ENCODE data around the gene PCDHA9. TPM values are rescaled to one million over a fixed set of nuclear protein-coding genes. Genes with fewer than 3 reads are reported as not detected.
A peak's percentile ranks its signal among the peaks of the same experiment; 100 is the strongest.
"Not testable (repeated sequence)": the region's sequence is repeated elsewhere in the genome, so short reads cannot be mapped to it uniquely, and the experiment has no call there.

The PCDHA9 gene, protein sequence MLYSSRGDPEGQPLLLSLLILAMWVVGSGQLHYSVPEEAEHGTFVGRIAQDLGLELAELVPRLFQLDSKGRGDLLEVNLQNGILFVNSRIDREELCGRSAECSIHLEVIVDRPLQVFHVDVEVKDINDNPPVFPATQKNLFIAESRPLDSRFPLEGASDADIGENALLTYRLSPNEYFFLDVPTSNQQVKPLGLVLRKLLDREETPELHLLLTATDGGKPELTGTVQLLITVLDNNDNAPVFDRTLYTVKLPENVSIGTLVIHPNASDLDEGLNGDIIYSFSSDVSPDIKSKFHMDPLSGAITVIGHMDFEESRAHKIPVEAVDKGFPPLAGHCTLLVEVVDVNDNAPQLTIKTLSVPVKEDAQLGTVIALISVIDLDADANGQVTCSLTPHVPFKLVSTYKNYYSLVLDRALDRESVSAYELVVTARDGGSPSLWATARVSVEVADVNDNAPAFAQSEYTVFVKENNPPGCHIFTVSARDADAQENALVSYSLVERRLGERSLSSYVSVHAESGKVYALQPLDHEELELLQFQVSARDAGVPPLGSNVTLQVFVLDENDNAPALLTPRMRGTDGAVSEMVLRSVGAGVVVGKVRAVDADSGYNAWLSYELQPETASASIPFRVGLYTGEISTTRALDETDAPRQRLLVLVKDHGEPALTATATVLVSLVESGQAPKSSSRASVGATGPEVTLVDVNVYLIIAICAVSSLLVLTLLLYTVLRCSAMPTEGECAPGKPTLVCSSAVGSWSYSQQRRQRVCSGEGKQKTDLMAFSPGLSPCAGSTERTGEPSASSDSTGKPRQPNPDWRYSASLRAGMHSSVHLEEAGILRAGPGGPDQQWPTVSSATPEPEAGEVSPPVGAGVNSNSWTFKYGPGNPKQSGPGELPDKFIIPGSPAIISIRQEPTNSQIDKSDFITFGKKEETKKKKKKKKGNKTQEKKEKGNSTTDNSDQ
- total RNA-seq = 3.4 and 3.8 TPM in 2 replicates
- long read RNA-seq = 0 reads

DNA sequence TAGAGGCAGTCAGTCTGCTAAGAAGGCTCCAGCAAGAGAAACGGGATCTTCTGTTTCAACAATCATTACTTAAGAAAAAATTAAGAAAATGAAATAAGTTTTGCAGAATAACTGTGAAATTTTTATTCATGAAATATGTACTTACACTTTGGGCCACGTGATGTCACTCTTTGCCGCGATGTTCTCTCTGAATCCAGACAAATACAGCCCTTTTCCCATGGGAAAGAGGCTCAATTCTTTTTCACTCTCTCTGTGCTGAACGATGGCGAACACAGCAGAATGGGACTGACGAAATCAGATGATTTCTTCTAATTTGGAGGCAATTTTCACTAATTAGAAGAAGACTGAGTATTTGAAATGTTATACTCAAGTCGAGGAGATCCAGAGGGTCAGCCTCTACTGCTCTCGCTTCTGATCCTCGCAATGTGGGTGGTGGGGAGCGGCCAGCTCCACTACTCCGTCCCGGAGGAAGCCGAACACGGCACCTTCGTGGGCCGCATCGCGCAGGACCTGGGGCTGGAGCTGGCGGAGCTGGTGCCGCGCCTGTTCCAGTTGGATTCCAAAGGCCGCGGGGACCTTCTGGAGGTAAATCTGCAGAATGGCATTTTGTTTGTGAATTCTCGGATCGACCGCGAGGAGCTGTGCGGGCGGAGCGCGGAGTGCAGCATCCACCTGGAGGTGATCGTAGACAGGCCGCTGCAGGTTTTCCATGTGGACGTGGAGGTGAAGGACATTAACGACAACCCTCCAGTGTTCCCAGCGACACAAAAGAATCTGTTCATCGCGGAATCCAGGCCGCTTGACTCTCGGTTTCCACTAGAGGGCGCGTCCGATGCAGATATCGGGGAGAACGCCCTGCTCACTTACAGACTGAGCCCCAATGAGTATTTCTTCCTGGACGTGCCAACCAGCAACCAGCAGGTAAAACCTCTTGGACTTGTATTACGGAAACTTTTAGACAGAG lies at the start of gene PCDHA9:
TSS of gene PCDHA9 (plus strand) at position 244 of the 964 bp plus-strand sequence. CDS start at position 358, 114 bp downstream.
- Mint-ChIP-seq H3K27ac (peak within 1 kb of the TSS; percentile 37), H3K36me3 (ENCODE audit: insufficient read depth) (peaks cover 53% of the 10 kb centered on the region), H3K9me3 (ENCODE audit: low read depth) (peaks cover 21% of the 10 kb centered on the region), H3K4me3 (ENCODE audit: low read depth) (peak within 1 kb of the TSS; percentile 48)
- not testable (repeated sequence) for H3K4me1 Mint-ChIP-seq (ENCODE audit: low read depth); DNase-seq (ENCODE audit: low spot score, unreplicated experiment); H3K27me3 Mint-ChIP-seq

DNA sequence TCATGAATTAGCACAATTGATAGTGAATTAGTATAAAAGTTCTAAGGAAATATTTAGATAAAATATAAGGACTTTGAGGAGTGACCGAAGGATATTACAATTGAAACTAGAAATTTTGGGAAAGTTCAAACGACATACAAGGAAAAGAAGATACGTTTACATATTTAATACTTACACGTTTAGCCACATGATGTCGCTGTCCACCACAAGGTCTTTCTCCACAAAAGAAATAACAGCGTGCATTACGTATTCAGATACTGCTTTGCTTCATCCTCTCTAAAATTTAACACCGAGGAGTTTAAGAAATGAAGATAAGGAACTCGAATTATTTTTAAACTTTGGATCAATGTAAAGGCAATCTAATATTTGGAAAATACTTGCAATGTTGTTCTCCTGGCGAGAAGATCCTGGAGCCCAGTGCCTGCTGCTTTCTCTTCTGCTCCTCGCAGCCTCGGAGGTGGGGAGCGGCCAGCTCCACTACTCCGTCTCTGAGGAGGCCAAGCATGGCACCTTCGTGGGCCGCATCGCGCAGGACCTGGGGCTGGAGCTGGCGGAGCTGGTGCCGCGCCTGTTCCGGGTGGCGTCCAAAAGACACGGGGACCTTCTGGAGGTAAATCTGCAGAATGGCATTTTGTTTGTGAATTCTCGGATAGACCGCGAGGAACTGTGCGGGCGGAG lies 47.2 kb upstream of the PCDHA9 start, which contains the start of gene PCDHA3:
TSS of gene PCDHA3 (plus strand) at position 242 of the 678 bp plus-strand sequence.
- peaks cover 52% of the 10 kb centered on the region for H3K36me3 Mint-ChIP-seq (ENCODE audit: insufficient read depth)
- peaks cover 37% of the 10 kb centered on the region for H3K9me3 Mint-ChIP-seq (ENCODE audit: low read depth)
- peak within 1 kb of the TSS; percentile 26 for H3K4me3 Mint-ChIP-seq (ENCODE audit: low read depth)

DNA sequence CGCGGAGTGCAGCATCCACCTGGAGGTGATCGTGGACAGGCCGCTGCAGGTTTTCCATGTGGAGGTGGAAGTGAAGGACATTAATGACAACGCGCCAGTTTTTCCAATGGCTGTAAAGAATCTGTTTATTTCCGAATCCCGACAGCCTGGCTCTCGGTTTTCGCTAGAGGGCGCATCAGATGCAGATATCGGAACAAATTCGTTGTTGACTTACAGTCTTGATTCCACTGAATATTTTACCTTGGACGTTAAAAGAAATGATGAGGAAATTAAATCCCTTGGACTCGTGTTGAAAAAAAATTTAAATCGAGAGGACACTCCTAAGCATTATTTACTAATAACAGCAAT lies 46.7 kb upstream of the PCDHA9 start:
- no peaks in the 10 kb centered on the region for H3K27me3 Mint-ChIP-seq
- H3K27ac Mint-ChIP-seq = no peak overlapping the region
- H3K9me3 Mint-ChIP-seq (ENCODE audit: low read depth) = peaks cover 37% of the 10 kb centered on the region
- no peak for DNase-seq (ENCODE audit: low spot score, unreplicated experiment)
- no peak overlapping the region for H3K4me3 Mint-ChIP-seq (ENCODE audit: low read depth)
- H3K4me1 Mint-ChIP-seq (ENCODE audit: low read depth) = peaks cover 2% of the 10 kb centered on the region
- H3K36me3 Mint-ChIP-seq (ENCODE audit: insufficient read depth) = peaks cover 50% of the 10 kb centered on the region
- TF ChIP-seq, protein P1, sequence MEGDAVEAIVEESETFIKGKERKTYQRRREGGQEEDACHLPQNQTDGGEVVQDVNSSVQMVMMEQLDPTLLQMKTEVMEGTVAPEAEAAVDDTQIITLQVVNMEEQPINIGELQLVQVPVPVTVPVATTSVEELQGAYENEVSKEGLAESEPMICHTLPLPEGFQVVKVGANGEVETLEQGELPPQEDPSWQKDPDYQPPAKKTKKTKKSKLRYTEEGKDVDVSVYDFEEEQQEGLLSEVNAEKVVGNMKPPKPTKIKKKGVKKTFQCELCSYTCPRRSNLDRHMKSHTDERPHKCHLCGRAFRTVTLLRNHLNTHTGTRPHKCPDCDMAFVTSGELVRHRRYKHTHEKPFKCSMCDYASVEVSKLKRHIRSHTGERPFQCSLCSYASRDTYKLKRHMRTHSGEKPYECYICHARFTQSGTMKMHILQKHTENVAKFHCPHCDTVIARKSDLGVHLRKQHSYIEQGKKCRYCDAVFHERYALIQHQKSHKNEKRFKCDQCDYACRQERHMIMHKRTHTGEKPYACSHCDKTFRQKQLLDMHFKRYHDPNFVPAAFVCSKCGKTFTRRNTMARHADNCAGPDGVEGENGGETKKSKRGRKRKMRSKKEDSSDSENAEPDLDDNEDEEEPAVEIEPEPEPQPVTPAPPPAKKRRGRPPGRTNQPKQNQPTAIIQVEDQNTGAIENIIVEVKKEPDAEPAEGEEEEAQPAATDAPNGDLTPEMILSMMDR (IDR thresholded peaks at IDR 0.05; ENCODE audit: unreplicated experiment) = no peak

More for the DNA sequence above, 47.2 kb upstream of the PCDHA9 start, which contains the start of gene PCDHA3:
- Mint-ChIP-seq H3K4me1 (ENCODE audit: low read depth) (peaks cover 1% of the 10 kb centered on the region), H3K27me3 (no peaks in the 10 kb centered on the region), H3K27ac (peak within 1 kb of the TSS; percentile 37)
- TF ChIP-seq, protein P1 (IDR thresholded peaks at IDR 0.05; ENCODE audit: unreplicated experiment) = no peak
- DNase-seq (ENCODE audit: low spot score, unreplicated experiment) = no peak

DNA sequence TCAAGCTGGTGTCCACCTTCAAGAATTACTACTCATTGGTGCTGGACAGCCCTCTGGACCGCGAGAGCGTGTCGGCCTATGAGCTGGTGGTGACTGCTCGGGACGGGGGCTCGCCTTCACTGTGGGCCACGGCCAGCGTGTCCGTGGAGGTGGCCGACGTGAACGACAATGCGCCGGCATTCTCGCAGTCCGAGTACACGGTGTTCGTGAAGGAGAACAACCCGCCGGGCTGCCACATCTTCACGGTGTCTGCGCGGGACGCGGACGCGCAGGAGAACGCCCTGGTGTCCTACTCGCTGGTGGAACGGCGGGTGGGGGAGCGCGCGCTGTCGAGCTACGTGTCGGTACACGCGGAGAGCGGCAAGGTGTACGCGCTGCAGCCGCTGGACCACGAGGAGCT lies 45.8 kb upstream of the PCDHA9 start:
- not testable (repeated sequence) for H3K4me3 Mint-ChIP-seq (ENCODE audit: low read depth); DNase-seq (ENCODE audit: low spot score, unreplicated experiment); H3K4me1 Mint-ChIP-seq (ENCODE audit: low read depth); H3K27me3 Mint-ChIP-seq; H3K27ac Mint-ChIP-seq
- Mint-ChIP-seq H3K36me3 (ENCODE audit: insufficient read depth) (peaks cover 49% of the 10 kb centered on the region), H3K9me3 (ENCODE audit: low read depth) (peaks cover 36% of the 10 kb centered on the region)

DNA sequence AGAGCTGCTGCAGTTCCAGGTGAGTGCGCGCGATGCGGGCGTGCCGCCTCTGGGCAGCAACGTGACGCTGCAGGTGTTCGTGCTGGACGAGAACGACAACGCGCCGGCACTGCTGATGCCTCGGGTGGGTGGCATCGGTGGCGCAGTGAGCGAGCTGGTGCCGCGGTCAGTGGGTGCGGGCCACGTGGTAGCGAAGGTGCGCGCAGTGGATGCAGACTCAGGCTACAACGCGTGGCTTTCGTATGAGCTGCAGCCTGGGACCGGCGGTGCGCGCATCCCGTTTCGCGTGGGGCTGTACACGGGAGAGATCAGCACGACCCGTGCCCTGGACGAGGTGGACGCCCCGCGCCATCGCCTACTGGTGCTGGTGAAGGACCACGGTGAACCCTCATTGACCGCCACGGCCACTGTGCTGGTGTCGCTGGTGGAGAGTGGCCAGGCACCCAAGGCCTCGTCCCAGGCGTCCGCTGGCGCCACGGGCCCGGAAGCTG lies 45.4 kb upstream of the PCDHA9 start:
- no peak overlapping the region for H3K27ac Mint-ChIP-seq
- DNase-seq (ENCODE audit: low spot score, unreplicated experiment) = no peak
- no peak overlapping the region for H3K4me3 Mint-ChIP-seq (ENCODE audit: low read depth)
- H3K36me3 Mint-ChIP-seq (ENCODE audit: insufficient read depth) = peaks cover 52% of the 10 kb centered on the region
- peaks cover 35% of the 10 kb centered on the region for H3K9me3 Mint-ChIP-seq (ENCODE audit: low read depth)
- peaks cover 4% of the 10 kb centered on the region for H3K4me1 Mint-ChIP-seq (ENCODE audit: low read depth)
- TF ChIP-seq, protein P1 (IDR thresholded peaks at IDR 0.05; ENCODE audit: unreplicated experiment) = no peak
- H3K27me3 Mint-ChIP-seq = no peaks in the 10 kb centered on the region

Measured in progenitor cell of endocrine pancreas (in vitro differentiated cells).